ENCODE results near the gene TRIM40. TPM values are rescaled to one million over a fixed set of nuclear protein-coding genes. Genes with fewer than 3 reads are reported as not detected.

Gene TRIM40, protein sequence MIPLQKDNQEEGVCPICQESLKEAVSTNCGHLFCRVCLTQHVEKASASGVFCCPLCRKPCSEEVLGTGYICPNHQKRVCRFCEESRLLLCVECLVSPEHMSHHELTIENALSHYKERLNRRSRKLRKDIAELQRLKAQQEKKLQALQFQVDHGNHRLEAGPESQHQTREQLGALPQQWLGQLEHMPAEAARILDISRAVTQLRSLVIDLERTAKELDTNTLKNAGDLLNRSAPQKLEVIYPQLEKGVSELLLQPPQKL
- not detected for polyA plus RNA-seq (2013, experiment 1 of 2; ENCODE audit: insufficient read length)
- polyA plus RNA-seq (2013, experiment 2 of 2; ENCODE audit: insufficient read length) = not detected

DNA sequence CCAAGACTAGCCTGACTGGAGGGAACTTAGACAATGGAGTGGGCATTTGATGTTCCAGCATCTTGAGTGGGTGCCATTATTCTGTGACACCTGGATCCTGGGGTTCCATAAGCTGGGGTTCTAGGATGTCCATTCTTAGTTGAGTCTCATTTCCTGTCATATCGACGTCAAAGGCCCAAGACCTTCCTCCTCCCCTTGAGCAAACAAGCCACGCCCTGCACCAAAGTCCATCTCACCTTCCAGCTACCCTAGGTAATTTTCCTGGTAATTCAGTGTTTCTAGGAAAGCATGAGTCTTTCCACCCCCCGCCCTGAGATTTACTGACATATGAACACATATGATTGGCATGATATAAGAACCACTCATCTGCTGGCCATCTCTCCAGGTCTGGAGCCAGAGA lies at the start of gene TRIM40:
Gene TRIM40 (plus strand): TSS at position 384 of the 400 bp plus-strand sequence. CDS start 897 bp downstream, outside the sequence.
- no peak for DNase-seq

DNA sequence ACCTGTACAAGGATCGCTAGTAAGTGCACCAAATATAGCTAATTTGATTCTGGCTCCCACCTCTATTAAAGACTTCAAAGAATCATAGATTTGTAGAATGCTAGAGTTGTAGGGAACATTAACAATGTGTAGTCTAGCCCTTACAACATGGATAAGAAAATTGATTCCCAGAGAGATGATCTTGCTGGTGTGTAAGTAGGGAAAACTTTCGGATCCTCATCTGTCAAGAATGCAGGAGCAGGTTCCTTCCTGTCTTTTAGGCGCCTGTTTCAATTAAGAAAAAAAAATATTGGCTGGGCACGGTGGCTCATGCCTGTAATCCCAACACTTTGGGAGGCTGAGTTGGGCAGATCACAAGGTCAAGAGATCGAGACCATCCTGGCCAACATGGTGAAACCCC lies 48.1 kb upstream of the TRIM40 start:
- DNase-seq = no peak

DNA sequence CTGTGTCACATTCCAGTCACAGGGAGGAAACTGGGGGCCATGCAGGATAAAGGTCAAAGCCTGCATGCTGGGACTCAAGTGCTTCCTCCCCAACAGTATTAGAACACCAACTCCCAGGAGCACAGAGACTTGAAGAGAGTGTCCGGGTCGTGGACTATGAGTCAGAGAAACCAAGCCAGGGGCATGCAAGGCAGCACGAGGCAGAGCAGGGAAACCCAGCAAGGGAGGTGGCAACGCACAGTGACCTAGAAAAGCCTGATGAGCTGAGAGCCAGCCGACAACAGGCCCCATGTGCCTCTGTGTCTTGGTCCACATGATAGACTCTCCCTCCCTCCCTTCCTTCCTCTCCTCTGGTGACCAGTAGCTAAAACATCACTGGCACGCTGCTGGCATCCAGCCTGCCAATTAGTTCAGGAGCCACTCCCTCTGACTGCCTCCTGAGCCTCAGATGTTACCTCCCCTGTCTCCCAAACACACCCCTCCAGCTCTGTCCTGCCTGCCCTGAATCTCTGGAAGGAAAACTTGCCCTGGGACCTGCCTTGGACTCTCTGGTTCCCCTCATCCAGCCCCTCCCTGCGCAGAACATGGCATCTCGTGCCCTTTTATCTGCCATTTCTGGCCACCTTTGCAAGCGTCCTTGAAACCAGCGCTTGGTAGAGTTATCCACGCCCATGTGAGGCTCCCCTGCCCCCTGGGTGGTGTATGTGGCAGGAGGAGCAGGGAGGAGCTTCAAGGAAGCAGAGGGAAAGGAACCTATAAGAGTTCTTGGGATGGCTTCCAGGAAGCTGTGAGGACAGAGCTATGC lies 44.2 kb upstream of the TRIM40 start:
- peak; percentile 82 for DNase-seq

DNA sequence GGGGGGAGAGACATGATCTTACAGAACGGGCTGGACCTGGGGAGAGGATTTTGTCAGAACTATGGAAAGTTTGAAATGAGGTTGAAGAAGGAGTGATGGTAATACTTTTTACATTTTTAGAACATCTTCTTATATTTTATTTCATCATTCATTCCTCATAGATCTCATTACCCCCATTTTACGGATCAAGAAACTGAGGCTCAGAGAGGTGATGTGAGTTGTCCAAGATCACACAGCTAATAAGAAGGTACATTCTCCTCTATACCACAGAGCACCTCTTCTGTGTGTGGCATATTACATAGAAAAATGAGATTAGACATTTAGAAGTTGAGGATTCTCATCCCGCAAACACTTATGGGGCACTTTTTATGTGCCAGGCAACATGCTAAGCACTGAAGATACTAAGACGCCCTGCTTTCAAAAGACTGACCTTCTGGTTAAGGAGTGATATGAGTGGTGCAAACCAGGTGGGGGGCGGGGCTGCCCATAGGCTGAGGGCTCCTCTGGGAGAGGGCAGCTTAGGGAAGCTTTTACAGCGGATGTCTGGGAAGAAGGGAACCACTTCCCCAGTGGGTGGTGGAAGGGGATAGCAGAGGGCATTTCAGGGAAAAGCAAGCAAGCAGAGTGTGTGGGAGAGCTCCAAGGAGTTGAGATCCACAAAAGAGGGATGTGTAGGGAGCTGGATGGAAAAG lies 42.9 kb upstream of the TRIM40 start:
- no peak for DNase-seq

DNA sequence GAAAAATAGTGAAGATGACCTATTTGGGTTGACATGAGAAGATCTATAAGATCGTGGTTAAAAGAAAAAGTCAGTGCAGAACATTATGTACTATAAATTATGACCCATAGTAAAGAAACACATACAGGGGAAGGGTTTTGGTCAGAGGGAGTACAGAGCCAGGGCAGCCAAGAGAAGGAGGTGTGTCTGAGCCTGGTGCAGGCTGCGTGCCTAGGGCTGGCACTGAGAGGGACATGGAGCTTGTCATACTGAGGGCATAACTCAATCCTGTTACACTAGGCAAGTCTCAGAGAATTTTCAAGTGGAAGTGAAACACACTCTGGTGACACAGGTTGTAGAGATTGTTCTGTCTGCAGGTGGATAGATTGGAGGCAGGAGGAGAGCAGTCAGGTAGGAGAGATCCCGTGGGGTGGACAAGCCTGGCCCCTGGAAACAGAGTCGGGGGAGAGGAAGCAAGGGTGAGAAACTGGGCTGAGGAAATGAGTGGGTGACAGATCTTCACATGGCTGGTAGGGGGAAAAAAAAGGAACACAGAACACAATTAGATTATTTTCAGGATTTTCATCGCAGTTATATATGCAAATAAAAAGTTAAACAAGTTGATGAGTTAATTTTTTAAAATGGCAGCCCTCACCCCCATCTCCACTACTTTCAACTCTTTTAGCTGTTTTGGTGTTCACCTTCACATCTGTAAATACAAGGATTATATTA lies 41.8 kb upstream of the TRIM40 start:
- DNase-seq = no peak

DNA sequence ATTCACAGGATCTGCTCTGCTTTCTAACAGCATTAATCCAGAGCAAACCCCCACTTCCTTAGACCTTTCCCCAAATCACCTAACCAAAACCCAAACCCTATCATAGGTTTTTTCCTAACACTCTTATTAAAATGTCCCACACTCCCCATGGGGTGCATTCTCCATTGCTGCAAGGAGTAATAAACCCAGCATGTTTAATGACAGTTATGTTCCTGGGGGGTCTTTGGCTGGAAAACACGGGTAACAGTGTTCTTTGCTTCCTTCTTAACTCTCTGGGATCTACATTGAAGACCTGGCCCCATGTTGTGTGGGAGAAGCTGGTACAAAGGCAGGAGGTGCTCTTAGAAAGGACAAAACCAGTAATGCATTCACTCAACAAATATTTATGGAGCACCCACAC lies 39.1 kb upstream of the TRIM40 start:
- DNase-seq = no peak

DNA sequence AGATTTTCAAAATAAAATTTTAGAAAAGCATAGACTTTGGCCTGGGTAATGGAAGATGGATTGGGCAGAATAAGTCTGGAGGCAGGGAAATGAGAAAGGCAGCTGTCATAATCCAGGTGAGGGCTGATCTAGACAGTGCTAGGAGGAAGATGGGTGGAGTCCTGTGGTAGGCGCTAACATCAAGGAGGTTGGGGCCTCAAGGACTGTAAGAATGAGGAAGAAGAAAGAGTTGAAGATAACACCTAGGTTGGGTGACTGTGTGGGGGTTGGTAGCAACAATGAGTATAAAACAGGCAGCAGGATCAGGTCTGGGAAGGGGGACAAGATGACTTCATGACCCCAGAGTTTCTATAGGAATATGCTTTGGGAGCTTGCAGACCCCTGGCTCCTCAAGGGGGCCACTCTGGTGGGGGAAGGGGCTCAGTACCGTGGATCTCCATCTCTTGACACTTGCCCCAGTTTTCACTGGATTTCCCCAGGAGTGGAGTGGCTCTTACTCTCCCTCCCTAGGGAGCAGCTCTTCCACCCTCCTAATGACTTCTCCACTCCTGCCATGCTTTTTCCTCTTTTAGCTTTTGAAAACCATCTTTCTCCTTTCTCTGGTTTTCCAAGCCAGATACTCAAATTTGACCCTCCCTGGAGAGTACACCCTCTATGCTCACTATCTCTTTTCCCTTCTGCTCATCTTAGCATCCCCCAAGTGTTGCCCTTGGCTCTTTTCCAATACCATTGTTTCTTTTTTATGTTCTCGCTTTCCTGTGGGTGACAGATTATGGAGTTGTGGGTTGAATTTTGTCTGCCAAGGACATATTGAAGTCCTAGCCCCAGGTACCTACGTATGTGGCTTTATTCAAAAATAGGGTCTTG lies 37.8 kb upstream of the TRIM40 start:
- DNase-seq = no peak

DNA sequence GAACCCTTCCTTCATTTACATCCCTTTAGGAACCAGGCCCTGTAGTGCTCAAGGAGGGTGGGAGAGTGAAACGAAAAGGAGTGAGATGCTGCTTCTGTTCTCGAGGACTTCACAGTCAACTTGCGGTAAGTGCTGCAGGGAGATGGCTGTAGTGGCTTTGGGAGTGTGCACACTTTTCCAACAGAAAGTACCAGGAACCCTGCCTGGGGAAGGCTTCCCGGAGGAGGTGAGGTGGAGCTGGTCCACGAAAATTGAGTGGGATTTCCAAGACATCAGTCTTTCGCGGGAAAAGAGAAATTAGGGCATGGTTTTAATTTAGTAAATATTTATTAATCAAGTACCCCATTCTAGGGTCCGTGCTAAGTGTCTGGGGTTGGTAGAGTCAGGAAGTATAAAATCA lies 35.8 kb upstream of the TRIM40 start:
- no peak for DNase-seq

DNA sequence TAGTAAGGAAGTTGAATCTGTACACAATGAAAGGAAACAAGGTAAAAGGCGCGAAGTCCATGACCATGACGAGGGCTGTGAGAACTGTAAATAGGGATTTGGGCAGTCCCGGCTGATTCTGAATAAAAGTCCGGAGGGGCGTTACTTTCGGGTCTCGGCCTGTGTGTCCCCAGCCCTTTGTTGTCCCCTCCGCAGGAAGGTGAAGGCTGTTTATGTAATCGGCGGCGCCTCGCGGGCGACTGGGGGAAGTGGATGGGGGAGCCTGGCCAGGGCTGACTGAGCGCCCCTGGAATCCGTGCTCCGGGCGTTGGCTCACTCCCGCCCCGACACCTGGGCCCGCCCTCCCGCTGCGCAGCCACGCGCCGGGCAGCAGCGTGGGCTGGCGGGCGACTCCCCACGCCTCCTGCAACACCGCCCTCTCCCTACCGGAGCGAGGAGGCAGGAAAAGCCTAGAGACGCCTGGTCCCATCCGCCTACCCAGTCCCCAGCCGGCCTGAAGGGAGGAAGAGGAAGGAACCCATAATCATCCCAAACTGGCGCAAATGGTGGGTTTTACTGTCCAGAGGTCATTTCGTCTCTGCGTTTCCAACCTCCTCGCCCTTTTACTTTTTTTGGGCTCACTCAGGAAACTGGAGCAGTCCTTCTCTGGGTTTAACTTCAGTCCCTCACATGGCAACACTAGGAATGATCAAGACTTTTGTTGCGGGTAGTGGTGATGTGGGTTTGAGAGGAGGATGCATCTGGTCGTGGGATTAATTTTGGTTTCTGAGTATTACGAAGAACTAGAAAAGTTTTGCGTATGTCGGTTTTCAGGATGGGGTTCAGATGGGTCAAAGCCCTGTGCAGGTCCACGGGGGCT lies 35.1 kb upstream of the TRIM40 start:
- no peak for DNase-seq

DNA sequence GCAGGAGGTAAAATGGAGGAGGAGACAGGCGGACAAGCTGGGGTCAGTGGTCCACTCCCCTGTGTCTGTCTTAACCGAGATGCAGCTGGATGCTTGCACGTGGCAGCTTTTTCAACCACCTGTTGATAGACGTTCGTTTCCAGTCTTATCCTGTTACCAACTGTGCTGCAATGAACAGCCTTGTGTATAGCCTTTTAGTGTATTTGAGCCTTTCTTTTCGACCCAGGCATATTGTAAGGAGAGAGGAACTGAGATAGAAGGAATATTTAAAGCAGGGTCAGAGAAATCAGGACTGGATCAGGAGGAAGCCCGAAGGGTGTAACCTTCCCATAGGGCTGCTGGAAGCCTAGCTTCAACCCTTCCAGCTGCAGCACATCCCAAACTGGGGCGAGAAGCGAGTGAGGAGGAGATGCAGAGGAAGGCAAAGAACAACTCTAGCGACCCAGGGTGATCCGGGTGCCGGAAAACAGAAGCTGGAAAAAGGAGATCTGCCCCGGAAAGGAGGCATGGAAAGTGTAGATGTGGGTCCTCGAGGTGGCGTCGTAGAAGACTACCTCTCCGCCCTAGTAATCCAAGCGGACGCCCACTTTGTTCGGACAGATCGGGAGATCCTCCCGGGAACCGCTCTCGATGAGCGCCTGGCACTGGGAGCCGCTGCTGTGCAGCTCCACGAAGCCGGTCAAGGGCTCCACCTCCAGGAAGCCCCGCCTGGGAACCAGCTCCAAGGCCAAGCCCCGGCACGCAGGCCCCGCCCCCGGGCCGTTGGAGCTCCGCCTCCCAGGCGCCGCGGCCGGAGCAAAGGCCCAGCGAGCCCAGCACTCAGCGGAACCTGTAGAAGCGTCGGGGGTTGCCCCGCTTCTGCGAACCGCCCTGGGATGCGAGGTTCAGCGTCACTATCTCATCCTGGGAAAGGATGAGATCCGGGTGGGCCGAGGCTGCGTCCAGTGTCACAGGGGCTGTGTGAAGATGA lies 34.2 kb upstream of the TRIM40 start:
- peak; percentile 84 for DNase-seq

DNA sequence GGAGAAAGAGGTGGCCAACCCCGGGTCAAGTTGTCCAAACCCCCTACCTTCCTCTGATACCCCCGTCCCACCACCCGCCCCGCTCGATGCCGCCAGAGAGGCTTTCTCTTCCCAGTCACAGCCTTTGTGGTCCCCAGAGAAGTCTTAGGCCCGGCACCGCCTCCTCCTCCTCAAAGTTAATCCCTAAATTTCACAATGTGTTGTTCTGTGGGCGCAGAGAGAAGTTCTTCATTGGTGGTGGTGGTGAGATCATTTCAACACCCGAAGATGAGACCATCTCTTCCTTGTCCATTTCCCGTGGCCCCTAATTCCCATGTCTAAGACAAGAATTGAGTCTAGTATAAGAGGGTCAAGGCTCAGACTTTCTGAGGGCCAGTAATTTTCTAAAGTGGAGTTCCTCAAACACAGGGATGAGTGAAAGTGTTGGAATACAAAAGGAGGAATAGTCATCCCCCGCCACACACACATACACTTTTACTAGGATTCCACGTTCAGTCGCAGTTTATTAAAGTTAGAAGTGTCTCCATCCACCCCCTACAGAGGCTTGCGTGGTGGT lies 33.4 kb upstream of the TRIM40 start:
- no peak for DNase-seq

DNA sequence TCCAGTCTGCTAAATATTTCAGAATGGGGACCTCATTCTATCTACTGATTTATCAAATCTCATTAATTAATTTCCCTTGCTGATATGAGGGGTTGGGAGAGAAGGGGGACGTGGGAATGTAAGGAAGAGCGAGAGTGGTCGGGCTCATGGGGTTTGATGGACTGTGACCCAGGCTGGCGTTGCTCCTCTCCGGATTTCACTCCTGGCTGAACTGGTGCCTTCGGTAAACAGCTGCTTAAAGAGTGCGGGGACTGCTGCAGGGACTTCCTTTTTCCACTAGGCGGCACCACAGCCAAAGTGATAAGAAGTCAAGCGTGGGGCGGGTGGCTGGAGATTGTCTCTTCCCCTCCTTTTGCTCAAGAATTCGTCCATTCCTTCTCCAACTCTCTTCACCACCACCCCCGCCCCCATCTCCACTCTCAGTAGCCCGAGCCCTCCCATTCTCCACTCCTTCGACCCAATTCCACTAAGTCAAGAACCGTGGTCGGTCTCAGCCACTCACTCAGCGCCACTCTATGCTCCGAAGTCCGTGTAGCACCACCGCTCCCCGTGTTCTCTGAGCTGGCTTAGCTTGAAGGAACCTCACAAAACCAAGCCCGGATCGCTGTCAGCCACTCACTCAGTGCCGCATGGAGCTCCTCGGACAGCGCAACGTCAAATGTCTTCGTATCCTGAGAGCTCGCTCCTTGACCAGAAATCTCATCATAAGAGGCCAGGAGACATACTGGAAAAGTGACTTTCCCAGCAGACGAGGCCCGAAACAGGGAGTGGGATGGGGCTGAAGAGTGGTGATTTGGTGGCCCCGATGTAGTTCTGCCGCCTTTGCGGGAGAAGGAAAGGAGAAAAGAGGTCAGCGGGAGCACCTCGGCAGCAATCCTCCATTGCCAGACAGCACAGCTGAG lies 32.7 kb upstream of the TRIM40 start:
- peak; percentile 83 for DNase-seq

DNA sequence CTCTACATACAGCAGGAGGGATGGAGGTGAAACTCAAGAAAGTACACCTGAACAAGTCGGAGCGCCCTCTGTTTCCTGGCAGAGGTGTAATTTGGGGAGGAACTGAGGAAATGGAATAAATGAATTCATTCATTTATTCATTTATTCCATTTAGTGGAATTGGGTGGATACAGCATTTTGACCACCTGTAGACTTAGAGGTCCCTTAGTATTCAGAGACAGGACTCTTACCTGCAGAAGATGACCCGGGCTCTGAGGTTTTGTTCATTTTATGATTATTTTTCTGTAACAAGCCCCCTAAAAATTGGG lies 32.1 kb upstream of the TRIM40 start:
- DNase-seq = no peak

DNA sequence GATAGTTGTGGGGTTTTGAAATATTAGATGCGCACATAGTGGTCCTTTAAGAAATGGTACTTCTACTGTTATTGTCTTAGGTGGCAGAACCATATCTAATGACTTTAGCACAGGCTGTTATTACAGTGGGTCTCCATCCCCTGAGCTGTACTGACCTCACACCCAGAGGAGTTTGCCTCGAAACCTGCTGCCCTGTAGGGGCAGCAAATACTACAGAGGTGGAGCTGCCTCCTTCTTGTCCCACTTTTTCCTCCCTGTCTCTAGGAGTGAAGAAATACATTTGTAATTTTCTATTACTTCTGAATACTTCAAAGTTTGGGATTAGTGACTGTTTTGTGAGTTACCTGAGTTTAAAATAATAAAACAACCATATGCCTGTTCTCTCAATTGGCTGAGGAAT lies 31.3 kb upstream of the TRIM40 start:
- no peak for DNase-seq

DNA sequence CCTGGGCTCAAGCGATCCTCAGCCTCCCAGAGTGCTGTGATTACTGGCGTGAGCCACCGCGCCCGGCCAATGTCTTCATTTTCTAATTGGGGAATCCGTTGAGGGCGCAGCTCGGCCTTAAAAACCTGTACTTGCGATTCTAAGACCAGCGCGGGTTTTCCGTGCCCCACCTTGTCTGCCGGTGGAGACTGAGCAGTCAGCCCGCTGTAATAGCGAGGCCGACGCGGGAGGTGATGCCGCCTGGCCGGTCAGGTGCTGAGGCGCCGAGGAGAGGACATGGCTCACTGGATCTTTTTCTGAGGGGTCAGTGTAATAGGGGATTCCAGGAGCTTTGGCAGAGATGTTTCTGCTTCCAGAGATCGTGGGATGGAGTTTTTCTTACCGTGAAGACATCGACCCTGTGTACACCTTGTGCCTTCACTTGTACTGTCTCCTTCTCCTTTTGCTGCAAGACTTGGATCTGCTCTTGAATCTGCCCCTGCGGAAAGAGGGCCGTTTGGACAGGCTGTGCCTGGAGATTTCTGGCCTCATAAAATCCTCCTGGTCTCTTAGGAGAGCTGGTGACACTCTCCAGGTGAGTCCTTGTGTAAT lies 24.6 kb upstream of the TRIM40 start:
- DNase-seq = no peak

DNA sequence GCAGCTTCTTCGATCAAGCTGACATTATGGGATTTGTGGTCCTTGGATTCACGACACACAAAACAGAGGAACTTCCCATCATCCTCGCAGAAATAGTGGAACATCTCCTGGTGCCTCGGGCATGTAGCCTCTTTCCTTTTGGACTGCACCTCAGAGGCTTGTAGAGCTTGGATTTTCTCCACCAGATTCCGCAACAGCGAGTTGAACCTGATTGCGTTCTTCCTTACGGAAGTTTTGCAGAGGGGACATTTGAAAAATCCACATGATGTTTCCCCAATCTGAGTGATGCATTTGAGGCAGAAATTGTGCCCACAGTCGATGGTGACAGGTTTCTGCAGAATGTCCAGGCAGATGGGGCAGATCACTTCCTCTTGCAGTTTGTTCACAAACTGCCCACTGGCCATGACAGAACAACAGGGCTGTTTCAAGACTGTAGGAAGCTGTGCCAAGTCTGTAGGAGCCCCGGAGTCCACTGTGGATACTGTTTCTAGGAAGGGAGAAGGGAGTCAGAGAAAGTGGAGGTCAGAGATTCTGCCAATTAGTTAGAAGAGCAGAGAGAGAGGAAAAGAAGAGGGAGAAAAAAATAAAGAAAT lies 23.4 kb upstream of the TRIM40 start:
- no peak for DNase-seq

DNA sequence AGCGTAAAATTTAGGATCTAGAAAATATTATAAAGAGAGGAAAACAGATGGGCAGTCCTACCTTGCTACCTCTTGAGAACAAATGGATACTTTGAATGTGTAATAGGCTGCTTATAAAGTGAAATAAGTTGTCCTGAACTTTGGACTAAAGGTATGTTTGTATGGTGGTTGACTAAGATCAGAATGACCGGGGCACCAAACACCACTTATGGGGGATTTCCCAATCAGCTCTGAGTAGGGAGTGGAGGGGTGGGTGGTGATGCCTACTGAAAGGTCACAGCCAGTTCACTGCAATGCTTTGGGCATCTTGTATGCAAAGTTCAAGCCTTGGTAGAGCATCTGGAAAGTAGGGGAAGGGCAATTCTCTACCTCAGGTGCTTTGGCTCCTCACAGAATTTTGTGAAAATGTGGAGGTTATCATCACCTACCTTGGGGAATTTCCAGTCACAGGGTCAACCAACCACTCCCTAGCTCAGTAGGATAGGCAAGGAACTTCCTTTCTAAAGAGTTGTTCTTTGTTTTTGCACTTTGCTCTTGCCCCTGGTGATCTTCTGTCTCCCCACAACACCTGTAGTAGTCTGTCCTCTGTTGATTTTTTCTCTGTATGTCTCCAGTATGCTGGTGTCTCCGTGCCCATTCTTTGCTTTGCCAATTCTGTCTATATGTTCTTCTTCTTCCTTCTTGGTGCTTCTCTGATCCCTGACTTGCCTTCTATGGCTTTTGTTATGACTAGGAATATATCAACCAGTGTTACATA lies 22.8 kb upstream of the TRIM40 start, which contains the start of gene TRIM31:
Gene TRIM31 (minus strand): TSS at position 88 of the 757 bp plus-strand sequence. CDS start 285 bp downstream, outside the sequence.
- no peak for DNase-seq

Measured in fibroblast of skin of back (primary cell).